Esophagus muscularis mucosa (tissue), 4 donors: ENCODE data around the gene ATF6. TPM values are rescaled to one million over a fixed set of nuclear protein-coding genes. Genes with fewer than 3 reads are reported as not detected.

Experiments
- DNase-seq: peaks from one replicate; pipeline ENCODE4 v3.0.0-alpha.2; 2017; ENCODE audit errors: extremely low spot score
- H3K27ac ChIP-seq, 4 donors: fragments of 200-600 bp; sonication (generic); replicated peaks in 1 of 4; 1 replicate in 3 of 4; 2 replicates in 1 of 4; pipeline ENCODE4 v1.5.1; 2016 to 2019; ENCODE audit warnings: mild to moderate bottlenecking in 1 of 4
- H3K27me3 ChIP-seq, 4 donors: fragments of 200-600 bp; sonication (generic); one replicate each; pipeline versions ENCODE4 v1.5.1 to v1.6.0; 2016 to 2019
- H3K36me3 ChIP-seq, 4 donors: fragments of 200-600 bp; sonication (generic); one replicate each; pipeline ENCODE4 v1.5.1; 2016 to 2019
- H3K4me1 ChIP-seq, 4 donors: fragments of 200-600 bp; sonication (generic); one replicate each; pipeline ENCODE4 v1.5.1; 2016 to 2019
- H3K4me3 ChIP-seq, 4 donors: fragments of 200-600 bp; sonication (generic); 1 replicate in 2 of 4; 2 replicates in 2 of 4; pipeline ENCODE4 v1.5.1; 2016 to 2019; ENCODE audit warnings: mild to moderate bottlenecking in 4 of 4, moderate library complexity in 1 of 4
- H3K9me3 ChIP-seq, 4 donors: fragments of 200-600 bp; sonication (generic); 1 replicate in 3 of 4; 2 replicates in 1 of 4; pipeline ENCODE4 v1.5.1; 2016 to 2019
- CTCF ChIP-seq, 3 experiments: fragments of 200-600 bp in 2 of 3; fragments of 450-650 bp in 1 of 3; sonication (generic) in 2 of 3; IDR thresholded peaks; one replicate each; pipeline ENCODE4 v1.5.1; 2017 to 2019; ENCODE audit warnings: antibody characterized with exemption in 3 of 3, mild to moderate bottlenecking in 2 of 3, moderate library complexity in 1 of 3
- EP300 ChIP-seq: sonication (generic); formaldehyde crosslinking; IDR thresholded peaks from one replicate; pipeline ENCODE4 v1.6.1; 2017; ENCODE audit warnings: antibody characterized with exemption
- POLR2A ChIP-seq: fragments of 450-650 bp; IDR thresholded peaks from one replicate; pipeline ENCODE4 v1.6.1; 2017; ENCODE audit warnings: antibody characterized with exemption, moderate library complexity, mild to moderate bottlenecking, low read depth
- POLR2AphosphoS5 ChIP-seq, 2 donors: sonication (generic); formaldehyde crosslinking; IDR thresholded peaks; one replicate each; pipeline ENCODE4 v1.6.1; 2017; ENCODE audit warnings: antibody characterized with exemption in 2 of 2
- WGBS: methylation state at CpG from one replicate; pipeline ENCODE4 v1.1.5; 2018; 5-methylcytosine and 5-hydroxymethylcytosine counted together
- intact Hi-C: fragments of 100-400 bp; cut with DNase I; formaldehyde crosslinking; loops from one replicate; pipeline ENCODE4 v1.15.1; 2023
- total RNA-seq, 4 donors: library from RNA; depleted of rRNA; stranded (reverse); fragments of >200 nt; gene quantifications; one replicate each; pipeline versions ENCODE4 v1.1.0 to v1.2.1, GENCODE V29; 2016

The ATF6 gene
- total RNA-seq, 4 donors from 2014 or later: 24.5 to 30.6 (median 27.4) TPM

- H3K4me1 ChIP-seq: peaks cover 0 to 24% (median 18%) of the 10 kb centered on the region in 4 donors
- intact Hi-C loops: no loop called here
- no peak overlapping the region for H3K27ac ChIP-seq
- no peaks in the 10 kb centered on the region for H3K9me3 ChIP-seq
- TF ChIP-seq EP300 (no peak), POLR2A (no peak), POLR2AphosphoS5 (IDR thresholded peaks at IDR 0.05) (no peak), CTCF (IDR thresholded peaks at IDR 0.05) (no peak)
- no peaks in the 10 kb centered on the region for H3K27me3 ChIP-seq
- H3K4me3 ChIP-seq: no peak overlapping the region
- peaks cover 10 to 28% (median 15%) of the 10 kb centered on the region in 4 donors for H3K36me3 ChIP-seq
- 81% methylated on average over 4 of the region's 4 CpGs for WGBS
- DNase-seq: no peak
These were observed 190.0 kb downstream of the ATF6 start for GRCh38 chr1:161956097-161956496.

- Histone ChIP-seq H3K4me3 (no peak overlapping the region), H3K36me3 (peaks cover 10 to 29% (median 15%) of the 10 kb centered on the region in 4 donors), H3K9me3 (no peaks in the 10 kb centered on the region), H3K4me1 (peaks cover 8 to 32% (median 26%) of the 10 kb centered on the region in 4 donors), H3K27me3 (no peaks in the 10 kb centered on the region), H3K27ac (no peak overlapping the region)
- no peak for TF ChIP-seq POLR2A
- no peak for TF ChIP-seq EP300
- TF ChIP-seq POLR2AphosphoS5 (IDR thresholded peaks at IDR 0.05): no peak
- no peak for DNase-seq
- 86% methylated on average over 3 of the region's 3 CpGs for WGBS
- intact Hi-C loops: no loop called here
These were observed 190.8 kb downstream of the ATF6 start for GRCh38 chr1:161956930-161957329.

- no peaks in the 10 kb centered on the region for H3K9me3 ChIP-seq
- peaks cover 10 to 29% (median 17%) of the 10 kb centered on the region in 4 donors for H3K36me3 ChIP-seq
- no peak for TF ChIP-seq POLR2AphosphoS5 (IDR thresholded peaks at IDR 0.05)
- TF ChIP-seq EP300: no peak
- TF ChIP-seq CTCF (IDR thresholded peaks at IDR 0.05): no peak
- no peak for TF ChIP-seq POLR2A
- WGBS: 84% methylated on average over 7 of the region's 7 CpGs
- no peak for DNase-seq
- H3K4me1 ChIP-seq: peaks cover 8 to 36% (median 28%) of the 10 kb centered on the region in 4 donors
- H3K4me3 ChIP-seq: no peak overlapping the region
- H3K27ac ChIP-seq: no peak overlapping the region
- H3K27me3 ChIP-seq: no peaks in the 10 kb centered on the region
- intact Hi-C loops: no loop called here
These were observed 192.3 kb downstream of the ATF6 start for GRCh38 chr1:161958425-161958824.

- DNase-seq: no peak
- no peaks in the 10 kb centered on the region for H3K9me3 ChIP-seq
- peak overlapping the region; percentile 64 to 71 (median 65) for H3K27ac ChIP-seq
- intact Hi-C loops: no loop called here
- 44% methylated on average over 8 of the region's 8 CpGs for WGBS
- H3K4me1 ChIP-seq: peaks cover 6 to 19% (median 13%) of the 10 kb centered on the region in 4 donors
- TF ChIP-seq POLR2AphosphoS5 (IDR thresholded peaks at IDR 0.05): peak in 1 of 2 donors; percentile 10
- no peak for TF ChIP-seq EP300
- peaks cover 10 to 29% (median 20%) of the 10 kb centered on the region in 4 donors for H3K36me3 ChIP-seq
- peak overlapping the region; percentile 23 to 52 (median 33) for H3K4me3 ChIP-seq
- H3K27me3 ChIP-seq: no peaks in the 10 kb centered on the region
These were observed 196.2 kb downstream of the ATF6 start for GRCh38 chr1:161962091-161962887.

- Histone ChIP-seq H3K36me3 (peaks cover 0 to 13% (median 4%) of the 10 kb centered on the region in 4 donors), H3K9me3 (no peaks in the 10 kb centered on the region), H3K27me3 (no peaks in the 10 kb centered on the region), H3K4me3 (no peak overlapping the region), H3K27ac (no peak overlapping the region), H3K4me1 (peaks cover 8 to 24% (median 14%) of the 10 kb centered on the region in 4 donors)
- WGBS: 100% methylated on average over 4 of the region's 4 CpGs
- intact Hi-C loops: no loop called here
- DNase-seq: no peak
- TF ChIP-seq CTCF (IDR thresholded peaks at IDR 0.05) (no peak), POLR2AphosphoS5 (IDR thresholded peaks at IDR 0.05) (no peak), EP300 (no peak), POLR2A (no peak)
These were observed 199.9 kb downstream of the ATF6 start for GRCh38 chr1:161966067-161966466.
